Measurements from ENCODE around the gene GALNT15. TPM values are rescaled to one million over a fixed set of nuclear protein-coding genes. Genes with fewer than 3 reads are reported as not detected.
A peak's percentile ranks its signal among the peaks of the same experiment; 100 is the strongest.

Gene GALNT15
- total RNA-seq, 1 experiment from 2014 or later, result not detected

DNA sequence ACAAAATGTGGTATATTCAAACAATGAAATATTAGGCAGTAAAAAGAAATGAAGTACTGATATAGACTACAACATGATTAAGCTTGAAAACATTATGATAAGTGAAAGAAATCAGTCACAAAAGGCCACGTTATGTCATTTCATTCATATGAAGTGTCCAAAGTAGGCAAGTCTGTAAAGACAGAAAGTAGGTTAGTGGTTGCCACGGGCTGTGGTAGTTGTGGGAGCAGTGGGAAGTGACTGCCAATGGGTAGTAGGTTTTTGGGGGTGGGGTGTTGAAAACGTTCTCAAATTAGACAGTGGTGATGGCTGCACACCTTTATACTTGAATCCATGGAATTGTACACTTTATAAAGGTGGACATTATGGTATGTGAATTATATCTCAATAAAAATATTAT, 12.1 kb downstream of the GALNT15 start:
- DNase-seq (ENCODE audit: low spot score), result no peak

DNA sequence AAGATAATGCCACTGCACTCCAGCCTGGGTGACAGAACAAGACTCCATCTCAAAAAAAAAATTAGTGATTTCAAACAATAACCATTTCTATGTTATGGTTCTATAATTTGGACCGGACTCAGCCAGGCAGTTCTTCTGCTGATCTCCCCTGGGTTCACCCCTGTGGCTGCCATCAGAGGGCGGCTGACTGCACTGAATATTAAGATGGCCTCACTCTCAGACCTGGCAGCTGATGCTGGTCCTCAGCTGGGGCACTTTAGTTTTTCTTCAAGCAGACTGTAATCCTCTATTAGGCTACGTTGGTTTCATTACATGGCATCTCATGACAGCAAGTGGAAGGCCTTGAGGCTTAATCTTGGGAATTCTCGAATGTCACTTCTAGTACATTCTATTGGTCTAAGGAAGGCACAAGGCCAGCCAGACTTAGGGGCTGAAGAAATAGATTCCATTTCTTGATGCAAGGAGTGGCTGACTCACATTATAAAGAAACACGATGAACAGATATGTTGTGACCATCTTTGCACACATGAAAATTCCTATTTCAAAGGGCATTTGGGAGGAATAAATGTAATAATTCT, 12.8 kb downstream of the GALNT15 start:
- no peak for DNase-seq (ENCODE audit: low spot score)

DNA sequence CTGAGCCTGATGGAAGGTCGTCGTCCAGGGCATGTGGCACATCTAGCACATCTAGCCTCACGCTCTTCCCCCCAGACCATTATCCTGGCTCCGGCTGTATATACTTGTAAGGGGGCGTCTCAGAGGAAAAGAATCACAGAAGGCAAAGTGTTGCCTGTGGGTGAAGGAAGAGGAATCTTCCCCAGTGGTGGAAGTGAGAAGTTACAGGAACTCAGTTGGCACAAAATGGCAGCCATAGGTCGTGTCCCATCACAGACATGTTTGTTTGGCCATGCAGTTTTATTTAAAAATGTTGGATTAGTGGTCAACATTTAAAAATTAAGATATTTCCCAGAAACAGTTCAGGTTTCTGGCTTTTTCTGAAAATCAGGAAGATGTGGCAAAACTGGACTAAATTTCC, 13.6 kb downstream of the GALNT15 start:
- no peak for DNase-seq (ENCODE audit: low spot score)

DNA sequence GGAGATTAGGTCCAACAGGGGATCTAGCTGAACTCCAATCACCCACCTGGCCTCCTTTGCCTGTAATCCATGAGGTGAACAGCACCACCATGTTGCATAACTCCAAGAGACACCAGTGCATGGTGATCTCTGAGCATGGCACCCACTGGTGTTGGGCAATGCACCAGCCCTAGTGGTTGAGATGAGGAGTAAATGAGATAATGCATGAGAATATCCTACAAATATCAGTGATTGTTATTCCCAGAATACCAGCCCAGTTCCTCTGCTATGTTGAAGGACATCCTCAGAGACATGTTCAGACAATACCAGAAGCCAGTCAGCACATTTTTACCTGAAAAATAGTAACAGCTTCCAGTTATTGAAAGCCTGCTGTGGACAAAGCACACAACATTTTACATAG, 14.7 kb downstream of the GALNT15 start:
- no peak for DNase-seq (ENCODE audit: low spot score)

DNA sequence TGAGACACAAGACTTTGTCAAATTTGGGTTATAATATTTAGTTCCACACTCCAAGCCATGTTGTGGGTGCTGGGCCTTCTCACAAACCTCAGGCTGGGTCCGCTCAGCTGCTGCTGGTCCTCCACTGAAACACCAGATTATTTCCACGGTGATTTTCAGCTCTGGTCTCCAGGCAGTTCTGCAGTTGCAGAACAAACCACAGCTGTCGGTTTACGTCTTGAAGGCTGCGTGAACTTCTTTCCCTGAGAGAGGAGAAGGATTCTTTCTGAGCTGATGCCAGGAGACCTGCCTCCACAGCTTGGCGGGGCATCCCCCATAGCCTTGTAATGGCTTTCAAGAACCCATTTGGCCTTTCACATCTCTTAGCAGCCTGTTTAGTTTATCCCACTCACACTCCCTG, 16.2 kb downstream of the GALNT15 start:
- DNase-seq (ENCODE audit: low spot score), result no peak

DNA sequence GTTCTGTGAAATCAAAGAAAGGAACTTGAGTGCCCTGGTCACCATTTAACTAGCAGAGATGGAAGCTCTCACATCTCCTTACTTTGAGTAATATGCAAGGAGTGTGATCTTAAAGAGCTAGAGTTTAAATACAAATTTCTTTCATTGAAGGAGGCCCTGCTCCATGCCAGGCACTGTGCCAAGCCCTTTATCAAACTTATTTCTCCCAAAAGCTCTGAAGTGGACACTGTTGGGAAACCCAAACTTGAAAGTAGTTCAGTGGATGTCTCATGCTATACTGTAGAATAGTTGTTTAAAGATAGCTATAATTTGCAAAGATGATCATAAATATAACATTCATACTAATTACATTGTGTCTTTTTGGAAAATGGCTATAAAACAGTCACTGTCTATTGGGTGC, 17.1 kb downstream of the GALNT15 start:
- DNase-seq (ENCODE audit: low spot score), result no peak

DNA sequence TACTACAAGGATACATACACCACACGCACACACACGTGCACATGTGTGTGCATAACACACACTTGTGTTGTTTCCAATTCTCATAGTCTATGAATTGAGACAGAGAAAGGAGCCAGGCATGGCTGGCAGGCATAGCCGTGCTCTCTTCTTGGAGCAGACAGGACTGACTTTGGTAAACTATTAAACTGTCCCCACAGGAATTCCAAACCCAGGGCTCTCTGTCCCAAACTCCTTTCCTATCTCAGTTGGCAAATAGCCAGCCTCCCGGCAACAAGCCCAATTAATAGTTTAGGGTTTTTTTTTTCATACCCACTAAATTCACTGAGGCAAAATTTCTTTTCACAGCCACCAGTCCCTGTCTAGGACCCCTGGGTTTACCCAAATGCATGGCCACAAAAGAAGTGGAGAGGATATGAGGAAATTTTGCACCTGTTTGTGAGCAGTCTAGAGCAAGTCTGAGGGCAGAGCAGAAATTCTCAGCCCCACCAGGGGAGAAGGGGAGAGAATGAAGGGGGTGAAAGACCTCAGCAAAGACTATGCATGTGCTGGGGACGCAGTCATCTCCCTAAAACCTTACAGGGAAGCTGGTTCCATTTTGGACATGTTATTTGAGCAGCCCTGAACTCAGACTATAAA, 17.8 kb downstream of the GALNT15 start:
- DNase-seq (ENCODE audit: low spot score), result no peak

DNA sequence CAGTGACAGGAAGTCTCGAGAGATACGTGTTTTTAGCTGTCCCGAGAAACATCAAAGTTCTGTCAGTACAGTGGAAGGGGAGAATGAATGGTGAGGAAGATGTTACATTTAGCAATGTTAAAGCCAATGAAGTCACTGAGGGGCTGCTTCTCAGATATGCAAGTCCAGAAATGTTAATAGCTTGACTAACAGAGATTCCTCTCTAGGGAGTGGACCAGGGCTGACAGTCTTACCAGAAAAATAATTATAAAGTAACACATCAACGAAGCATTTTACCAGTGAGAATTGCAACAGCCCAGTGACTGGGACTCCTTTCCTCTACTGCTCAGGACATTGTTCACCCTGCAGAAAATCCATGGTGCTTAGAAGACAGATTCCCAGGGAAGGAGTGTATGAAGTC, 23.9 kb downstream of the GALNT15 start:
- no peak for DNase-seq (ENCODE audit: low spot score)

DNA sequence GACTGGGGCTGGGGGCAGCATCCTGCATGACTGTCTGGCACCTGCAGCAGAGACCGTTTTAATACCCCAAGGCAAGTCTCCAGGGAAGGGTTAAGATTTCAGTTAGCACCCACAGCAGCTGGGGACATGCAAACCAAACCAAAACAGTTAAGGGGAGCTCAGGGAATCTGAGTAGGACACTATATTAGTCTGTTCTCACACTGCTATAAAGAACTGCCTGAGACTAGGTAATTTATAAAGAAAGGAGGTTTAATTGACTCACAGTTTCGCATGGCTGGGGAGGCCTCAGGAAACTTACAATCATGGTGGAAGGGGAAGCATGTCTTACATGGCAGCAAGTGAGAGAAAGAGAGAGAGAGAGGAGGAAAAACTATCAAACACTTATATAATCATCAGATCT, 25.3 kb downstream of the GALNT15 start:
- DNase-seq (ENCODE audit: low spot score), result no peak

DNA sequence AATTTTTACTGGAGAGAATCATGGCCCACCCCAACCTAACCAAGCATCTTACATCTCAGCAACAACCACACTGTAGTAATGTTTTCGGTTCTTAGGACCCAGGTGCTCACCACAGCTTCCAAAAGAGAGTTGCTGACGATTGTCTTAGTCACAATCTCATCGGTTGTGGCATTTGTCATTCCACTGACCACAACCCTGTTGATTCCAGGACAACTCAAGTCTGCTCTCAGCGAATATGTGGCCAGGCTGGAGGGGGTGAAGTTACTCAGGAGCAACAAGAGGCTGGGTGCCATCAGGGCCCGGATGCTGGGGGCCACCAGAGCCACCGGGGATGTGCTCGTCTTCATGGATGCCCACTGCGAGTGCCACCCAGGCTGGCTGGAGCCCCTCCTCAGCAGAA, 25.9 kb downstream of the GALNT15 start:
- peak; percentile 54 for DNase-seq (ENCODE audit: low spot score)

DNA sequence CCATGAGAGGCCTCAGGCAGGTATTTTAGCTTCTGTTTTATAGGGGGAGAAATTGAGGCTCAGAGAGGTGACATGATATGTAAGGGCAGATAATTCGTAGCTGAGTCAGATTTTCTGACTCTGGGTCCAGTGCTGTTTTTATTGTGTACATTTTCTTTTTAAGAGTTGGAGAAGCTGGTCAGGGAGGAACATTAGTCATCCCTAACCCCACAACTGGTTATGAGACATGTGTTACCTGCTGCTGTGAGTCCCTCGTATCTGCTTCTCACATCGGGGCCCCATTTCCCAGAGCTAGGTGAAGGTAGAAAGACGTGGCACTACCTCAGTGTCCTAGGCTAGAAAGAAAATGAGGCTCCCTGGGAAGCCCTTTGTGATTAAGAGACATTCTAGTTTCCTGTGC, 28.6 kb downstream of the GALNT15 start:
- DNase-seq (ENCODE audit: low spot score), result no peak

DNA sequence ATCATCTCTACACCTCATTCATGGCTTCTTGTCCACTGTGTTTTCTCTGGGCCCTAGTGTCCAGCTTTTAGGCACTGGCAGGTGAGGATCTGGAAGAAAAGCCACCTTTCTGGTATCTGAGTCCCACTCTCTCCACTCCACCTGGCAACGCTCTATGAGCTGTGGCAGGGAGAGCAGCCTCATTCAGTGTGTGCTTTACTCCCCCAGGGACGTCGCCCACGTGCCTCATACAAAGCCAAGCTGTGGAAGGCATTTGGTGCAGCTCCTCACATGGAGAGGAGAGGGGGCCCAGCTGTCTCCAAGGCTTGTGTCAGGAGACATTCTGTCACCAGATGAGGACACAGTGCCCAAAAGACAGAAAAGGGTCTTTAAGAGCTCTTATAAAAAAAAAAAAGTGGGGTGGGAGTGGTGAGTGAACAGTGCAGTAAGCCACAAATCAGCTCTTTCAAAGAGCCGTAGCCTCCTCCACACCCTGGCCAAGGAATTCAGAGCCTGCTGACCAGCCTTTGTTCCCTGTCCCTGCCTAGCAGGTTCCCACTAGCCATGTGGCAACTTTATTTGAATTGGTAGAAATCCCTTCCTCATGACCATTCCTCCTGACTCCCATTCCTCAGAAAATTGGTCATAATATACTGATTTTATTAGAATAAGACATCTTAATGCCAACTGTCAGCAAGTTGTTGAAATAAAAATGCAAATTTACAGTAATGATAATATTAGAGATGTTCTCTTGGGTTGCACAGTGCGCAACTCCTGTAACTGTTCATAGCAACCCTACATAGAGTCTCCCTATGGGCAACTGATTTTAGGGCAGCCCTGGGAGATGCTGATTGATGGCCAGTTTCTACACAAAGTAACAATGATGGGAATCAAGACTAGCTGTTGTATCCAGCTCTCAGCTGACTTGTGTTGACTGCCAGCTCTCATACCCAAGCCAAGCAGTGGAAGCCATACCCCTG, 29.5 kb downstream of the GALNT15 start:
- DNase-seq (ENCODE audit: low spot score), result no peak

DNA sequence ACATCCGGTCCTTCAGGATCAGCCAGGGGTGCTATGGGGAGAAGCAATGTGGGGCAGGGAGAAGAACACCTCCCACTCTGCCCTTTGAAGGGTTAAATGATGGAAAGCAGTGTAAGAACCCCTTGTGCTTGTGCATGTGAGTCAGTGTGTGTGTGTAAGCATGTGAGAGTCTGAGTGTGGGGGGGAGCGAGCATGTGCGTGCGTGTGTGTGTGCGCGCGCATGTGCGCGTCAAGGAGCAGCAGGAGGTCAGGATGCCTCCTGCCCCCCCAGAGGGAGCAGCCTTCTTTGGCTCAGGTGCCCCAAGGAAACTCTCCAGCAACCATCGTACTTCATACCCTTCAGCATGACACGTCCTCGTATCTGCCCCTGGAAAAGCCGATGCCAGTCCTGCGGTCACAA, 30.3 kb downstream of the GALNT15 start:
- DNase-seq (ENCODE audit: low spot score), result no peak

DNA sequence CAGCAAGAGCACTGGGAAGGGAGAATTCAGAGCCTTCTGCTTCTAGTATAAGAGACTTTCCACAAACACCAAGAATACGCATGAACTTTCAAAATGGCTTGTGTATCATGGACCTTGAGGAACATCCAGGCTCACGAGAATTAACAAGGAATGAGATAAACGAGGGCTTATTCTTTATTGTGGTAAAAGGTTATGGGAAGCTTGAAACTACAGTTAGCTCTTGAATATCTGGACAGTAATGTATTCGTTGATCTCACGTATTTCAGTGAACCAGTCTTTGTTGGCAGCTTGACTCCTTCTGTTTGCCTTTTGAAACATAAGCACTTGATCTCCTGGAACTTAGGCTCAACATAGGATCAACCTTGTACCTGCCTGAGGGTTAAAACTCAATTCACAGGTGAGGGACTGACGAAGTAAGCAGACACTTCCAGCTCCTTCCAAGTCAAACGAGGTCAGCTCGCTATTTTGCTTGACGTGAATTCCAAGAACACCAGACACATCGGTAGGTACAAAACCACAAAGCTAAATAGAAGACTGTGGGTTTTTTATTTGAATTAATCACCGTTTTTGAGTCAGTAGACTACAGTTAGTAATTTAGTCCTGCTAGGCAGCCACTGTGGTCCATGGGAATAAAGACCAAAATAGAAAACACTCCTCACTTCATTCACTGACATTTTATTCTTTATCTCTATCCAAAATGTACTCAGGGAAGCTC, 30.8 kb downstream of the GALNT15 start:
- peak; percentile 76 for DNase-seq (ENCODE audit: low spot score)

DNA sequence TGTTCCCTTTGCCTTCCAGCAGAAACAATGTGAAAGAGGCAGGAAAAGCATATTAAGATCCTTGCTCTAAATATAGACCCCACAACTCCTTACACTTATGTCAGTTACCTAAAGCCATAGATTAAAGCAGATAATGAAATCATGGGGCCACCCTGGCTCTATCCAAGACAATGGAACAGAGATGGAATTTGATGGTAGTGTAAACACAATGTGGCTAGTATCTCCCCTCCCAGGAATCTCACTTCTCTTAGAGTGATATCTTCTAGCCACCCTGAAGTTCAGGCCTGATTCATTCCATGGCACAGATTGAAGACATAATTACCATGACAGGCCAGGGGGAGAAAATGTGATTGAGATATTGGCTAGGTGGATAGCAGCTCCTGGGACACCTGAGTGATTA, 32.6 kb downstream of the GALNT15 start:
- no peak for DNase-seq (ENCODE audit: low spot score)

DNA sequence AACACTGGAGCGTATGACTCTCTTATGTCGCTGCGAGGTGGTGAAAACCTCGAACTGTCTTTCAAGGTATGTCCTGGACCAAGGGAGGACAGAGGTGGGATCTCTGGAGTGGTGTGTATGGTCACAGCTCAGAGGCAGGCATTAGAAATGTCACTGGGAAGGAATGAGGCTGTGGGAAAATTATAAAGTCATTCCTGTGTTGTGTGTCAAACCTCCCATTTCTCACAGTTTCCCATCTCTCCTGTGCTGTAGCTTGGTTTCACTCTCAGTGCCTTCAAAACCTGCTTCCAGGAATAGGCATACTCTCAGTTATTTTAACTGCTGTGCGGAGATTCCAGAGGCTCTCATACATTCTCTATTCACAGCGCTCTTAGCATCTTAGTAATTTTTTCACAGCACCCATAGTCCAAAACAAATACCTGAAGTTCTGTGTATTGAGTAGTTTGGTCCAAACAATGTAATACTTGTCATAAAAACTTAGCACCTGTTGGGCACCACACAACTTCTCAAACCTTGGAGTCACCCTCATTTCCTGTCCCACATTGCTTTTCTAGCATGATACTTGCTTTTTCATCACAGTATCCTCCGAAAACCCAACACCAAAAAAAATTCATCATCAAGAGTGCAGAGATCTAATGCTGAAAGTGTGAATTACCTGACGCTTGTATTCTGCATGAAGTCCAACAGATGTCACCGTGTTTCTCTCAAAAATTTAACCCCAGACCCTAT, 36.9 kb downstream of the GALNT15 start:
- no peak for DNase-seq (ENCODE audit: low spot score)

DNA sequence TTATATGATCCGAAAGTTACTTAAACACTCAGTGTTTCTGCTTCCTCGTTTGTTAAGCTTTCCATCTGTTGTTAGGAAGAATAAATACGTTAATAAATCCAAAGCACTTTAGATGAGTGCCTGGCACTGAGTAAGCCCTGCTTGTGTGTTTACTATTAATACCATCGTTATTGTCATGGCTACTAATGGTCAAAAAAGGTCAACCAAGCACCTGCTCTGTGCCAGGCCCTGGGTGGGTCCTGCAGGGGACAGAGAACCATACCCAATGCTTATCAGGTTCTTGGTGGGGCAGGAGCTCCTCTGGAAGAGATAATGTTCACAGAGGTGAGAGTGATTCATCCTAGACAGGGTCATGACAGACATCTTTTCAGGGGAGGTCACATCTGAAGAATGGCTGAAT, 39.9 kb downstream of the GALNT15 start:
- no peak for DNase-seq (ENCODE audit: low spot score)

DNA sequence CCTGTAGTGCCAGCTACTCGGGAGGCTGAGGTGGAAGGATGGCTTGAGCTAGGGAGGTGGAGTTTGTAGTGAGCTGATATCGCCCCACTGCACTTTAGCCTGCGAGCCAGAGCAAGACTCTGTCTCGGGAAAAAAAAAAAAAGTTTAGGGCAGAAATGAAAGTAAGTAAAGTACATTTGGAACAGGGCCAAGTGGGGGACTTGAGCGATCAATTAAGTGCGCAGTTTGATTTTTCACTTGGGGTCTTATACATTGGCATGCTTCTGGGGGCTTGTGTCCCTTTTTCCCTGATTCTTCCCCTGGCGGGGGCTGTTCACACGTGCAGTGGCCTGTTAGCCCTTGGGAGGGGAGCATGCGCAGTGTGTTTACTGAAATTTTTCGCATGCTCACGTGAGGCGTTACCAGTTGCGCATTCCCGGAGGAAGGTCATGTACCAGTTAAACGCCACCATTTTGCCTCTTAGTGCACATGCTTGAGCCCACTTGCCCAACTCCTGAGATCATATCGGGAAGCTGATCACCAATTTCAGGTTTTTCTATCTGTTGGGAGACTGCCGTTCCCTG, 42.0 kb downstream of the GALNT15 start:
- no peak for DNase-seq (ENCODE audit: low spot score)

DNA sequence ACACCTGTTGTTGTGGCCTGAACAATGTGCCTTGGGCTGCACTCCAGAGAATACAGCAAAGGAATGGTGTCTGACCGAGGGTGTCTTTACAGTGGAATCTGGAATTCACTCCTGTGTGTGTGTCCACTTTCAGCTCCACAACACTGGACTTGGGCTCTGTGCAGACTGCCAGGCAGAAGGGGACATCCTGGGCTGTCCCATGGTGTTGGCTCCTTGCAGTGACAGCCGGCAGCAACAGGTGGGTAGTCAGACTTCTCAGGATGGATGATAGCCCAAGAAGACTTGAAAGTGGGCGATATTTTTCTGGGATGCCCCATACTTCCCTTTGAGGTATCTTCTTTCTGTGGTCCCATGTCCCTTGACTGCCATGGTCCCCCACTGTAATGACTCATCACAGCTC, 45.3 kb downstream of the GALNT15 start:
- DNase-seq (ENCODE audit: low spot score), result no peak

DNA sequence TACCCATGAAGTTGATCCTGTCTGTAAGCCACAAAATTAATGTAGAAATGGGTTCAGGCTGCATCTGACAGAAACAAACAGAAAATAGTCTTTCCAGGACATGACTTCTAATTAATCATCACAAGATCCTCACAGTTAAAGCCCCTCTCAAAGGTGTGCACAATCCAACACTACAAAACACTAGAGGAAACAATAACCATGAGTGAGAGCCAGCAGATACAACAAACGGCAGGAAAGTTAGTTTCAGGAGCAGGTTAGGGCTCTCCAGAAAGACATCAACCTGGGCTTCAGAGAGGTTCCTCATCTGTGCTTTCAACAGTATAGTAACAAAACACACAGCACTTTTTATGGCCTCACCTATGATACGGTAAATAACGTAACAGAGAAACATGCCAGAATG, 47.5 kb downstream of the GALNT15 start:
- DNase-seq (ENCODE audit: low spot score), result no peak

DNA sequence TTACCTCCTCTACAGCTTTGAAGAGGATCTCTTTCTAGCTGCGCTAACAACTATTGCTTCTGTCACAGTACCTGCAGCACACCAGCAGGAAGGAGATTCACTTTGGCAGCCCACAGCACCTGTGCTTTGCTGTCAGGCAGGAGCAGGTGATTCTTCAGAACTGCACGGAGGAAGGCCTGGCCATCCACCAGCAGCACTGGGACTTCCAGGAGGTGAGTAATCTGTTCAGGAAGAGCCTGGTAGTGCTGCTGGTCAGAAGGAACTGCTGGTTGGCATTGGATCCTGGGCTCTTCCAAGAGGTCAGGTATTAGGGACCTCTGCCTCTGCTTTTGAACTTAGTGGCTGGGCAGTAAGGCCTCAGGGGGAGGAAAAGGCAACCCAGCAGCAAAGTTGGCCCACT, 48.1 kb downstream of the GALNT15 start:
- DNase-seq (ENCODE audit: low spot score), result no peak

Measured in H4 (cell line).